HepG2 (cell line): ENCODE results near the gene PDE6C. TPM values are rescaled to one million over a fixed set of nuclear protein-coding genes. Genes with fewer than 3 reads are reported as not detected.
A peak's percentile ranks its signal among the peaks of the same experiment; 100 is the strongest.

Experiments
- ATF1 ChIP-seq: IDR thresholded peaks from 2 replicates; pipeline ENCODE4 v1.6.1; 2016; ENCODE audit warnings: mild to moderate bottlenecking, control low read depth
- ATF7-NPFF ChIP-seq: sonication (generic); formaldehyde crosslinking; IDR thresholded peaks from 2 replicates; pipeline ENCODE4 v1.8.1; 2023; ENCODE audit warnings: mild to moderate bottlenecking, low read depth, missing genetic modification reagents, moderate library complexity
- CHD4 ChIP-seq: fragments of 200-600 bp; sonication (generic); IDR thresholded peaks from 2 replicates; pipeline ENCODE4 v1.7.0; 2017; ENCODE audit warnings: mild to moderate bottlenecking, low read length, borderline replicate concordance
- DMTF1 ChIP-seq: sonication (generic); formaldehyde crosslinking; IDR thresholded peaks from 2 replicates; pipeline ENCODE4 v1.4.0; 2020; ENCODE audit warnings: mild to moderate bottlenecking, missing genetic modification reagents
- HES4 ChIP-seq: sonication (generic); formaldehyde crosslinking; IDR thresholded peaks from 2 replicates; pipeline ENCODE4 v1.9.0; 2021; ENCODE audit warnings: mild to moderate bottlenecking, missing genetic modification reagents, borderline replicate concordance
- HNF4A ChIP-seq: sonication (generic); formaldehyde crosslinking; IDR thresholded peaks from 2 replicates; pipeline ENCODE4 v1.4.0; 2020; ENCODE audit warnings: missing genetic modification reagents
- ISX ChIP-seq: sonication (generic); formaldehyde crosslinking; conservative IDR thresholded peaks from 2 replicates; pipeline ENCODE4 v1.5.0; 2020; ENCODE audit warnings: missing genetic modification reagents
- JARID2 ChIP-seq: sonication (generic); formaldehyde crosslinking; IDR thresholded peaks from 2 replicates; pipeline ENCODE4 v1.8.1; 2023; ENCODE audit warnings: missing genetic modification reagents, inconsistent platforms; ENCODE audit not compliant: insufficient replicate concordance
- KDM1A ChIP-seq: IDR thresholded peaks from 2 replicates; pipeline ENCODE4 v1.6.1; 2016; ENCODE audit warnings: missing compliant biosample characterization
- KDM3A ChIP-seq: IDR thresholded peaks from 2 replicates; pipeline ENCODE4 v1.6.1; 2018; ENCODE audit warnings: low read depth, missing compliant biosample characterization
- KMT2B ChIP-seq: IDR thresholded peaks from 2 replicates; pipeline ENCODE4 v1.6.1; 2016; ENCODE audit warnings: missing genetic modification reagents, missing compliant biosample characterization
- POGZ ChIP-seq: sonication (generic); formaldehyde crosslinking; IDR thresholded peaks from 2 replicates; pipeline ENCODE4 v1.4.0; 2020; ENCODE audit warnings: mild to moderate bottlenecking, missing genetic modification reagents
- THAP8 ChIP-seq: sonication (generic); formaldehyde crosslinking; IDR thresholded peaks from 2 replicates; pipeline ENCODE4 v1.5.1; 2020; ENCODE audit warnings: missing genetic modification reagents, mild to moderate bottlenecking, borderline replicate concordance
- ZBTB38 ChIP-seq: sonication (generic); formaldehyde crosslinking; IDR thresholded peaks from 2 replicates; pipeline ENCODE4 v1.5.1; 2020; ENCODE audit warnings: mild to moderate bottlenecking, missing genetic modification reagents
- ZGPAT ChIP-seq: IDR thresholded peaks from 2 replicates; pipeline ENCODE4 v1.6.1; 2016; ENCODE audit warnings: mild to moderate bottlenecking
- ZNF136 ChIP-seq: sonication (generic); formaldehyde crosslinking; IDR thresholded peaks from 2 replicates; pipeline ENCODE4 v1.8.1; 2022; ENCODE audit warnings: low read depth, mild to moderate bottlenecking, moderate library complexity, missing genetic modification reagents
- ZNF160 ChIP-seq: sonication (generic); formaldehyde crosslinking; IDR thresholded peaks from 2 replicates; pipeline ENCODE4 v1.8.0; 2022; ENCODE audit warnings: mild to moderate bottlenecking, inconsistent platforms, missing genetic modification reagents
- ZNF18 ChIP-seq: sonication (generic); formaldehyde crosslinking; IDR thresholded peaks from 2 replicates; pipeline ENCODE4 v1.8.0; 2022; ENCODE audit warnings: mild to moderate bottlenecking, missing genetic modification reagents; ENCODE audit not compliant: insufficient replicate concordance
- ZNF572 ChIP-seq: sonication (generic); formaldehyde crosslinking; IDR thresholded peaks from 2 replicates; pipeline ENCODE4 v1.5.1; 2020; ENCODE audit warnings: mild to moderate bottlenecking, missing genetic modification reagents
- ZNF724P ChIP-seq: sonication (generic); formaldehyde crosslinking; IDR thresholded peaks from 2 replicates; pipeline ENCODE4 v1.8.0; 2022; ENCODE audit warnings: missing genetic modification reagents, borderline replicate concordance
- ZNF839 ChIP-seq: sonication (generic); formaldehyde crosslinking; IDR thresholded peaks from 2 replicates; pipeline ENCODE4 v1.4.0; 2020; ENCODE audit warnings: missing genetic modification reagents, mild to moderate bottlenecking, borderline replicate concordance
- ZSCAN20 ChIP-seq: sonication (generic); formaldehyde crosslinking; IDR thresholded peaks from 2 replicates; pipeline ENCODE4 v1.4.0; 2020; ENCODE audit warnings: missing genetic modification reagents, mild to moderate bottlenecking, borderline replicate concordance
- polyA plus RNA-seq, 8 experiments: library from polyadenylated mRNA; depleted of rRNA in 3 of 8; stranded (reverse) in 7 of 8; unstranded in 1 of 8; fragments of >200 nt; fragmentation: Illumina TruSeq in 4 of 8; extraction: Trizol in 4 of 8; gene quantifications; 2 replicates each; pipeline versions ENCODE4 v1.2.1 to v1.2.3, GENCODE V29; 2011 to 2016; ENCODE audit warnings: low read depth in 4 of 8, missing spikeins in 1 of 8, mixed read lengths in 1 of 8; ENCODE audit not compliant: insufficient read depth in 1 of 8
- total RNA-seq, 5 experiments: library from RNA; depleted of rRNA; stranded (reverse); fragments of >200 nt; fragmentation: Illumina TruSeq; extraction: Trizol; gene quantifications; 2 replicates each; pipeline ENCODE4 v1.2.3, GENCODE V29; 2016; ENCODE audit warnings: low read depth in 1 of 5
- TF ChIP-seq, protein P1 (sequence below): IDR thresholded peaks from 2 replicates; pipeline ENCODE4 v1.6.1; 2018; ENCODE audit warnings: missing genetic modification reagents

Gene PDE6C
- total and polyA plus RNA-seq, 2 of the 13 experiments (the other 11 are each of a cell fraction or from before 2014, with no cell fraction given), result 0.64 TPM; not detected in 1

- TF ChIP-seq ZBTB38 (CRISPR knock-in tag) (peak; percentile 89; the same call in 1 of the 2 replicates), ATF7-NPFF (CRISPR knock-in tag) (peak; percentile 86), HES4 (CRISPR knock-in tag) (peak; percentile 47; the same call in 1 of the 2 replicates), ZNF18 (no peak), KDM3A (CRISPR knock-in tag) (peak; percentile 86), KDM1A (CRISPR knock-in tag) (no peak; the same call in 1 of the 2 replicates), ZNF839 (CRISPR knock-in tag) (peak; percentile 94), POGZ (CRISPR knock-in tag) (peak; percentile 99), ATF1 (CRISPR knock-in tag) (no peak), ZNF136 (CRISPR knock-in tag) (peak; percentile 50; the same call in 1 of the 2 replicates), ZNF572 (CRISPR knock-in tag) (peak; percentile 93; the same call in 1 of the 2 replicates), ZNF160 (CRISPR knock-in tag) (peak; percentile 52; the same call in 1 of the 2 replicates), JARID2 (CRISPR knock-in tag) (peak; percentile 62), ZSCAN20 (CRISPR knock-in tag) (no peak), ZNF724P (CRISPR knock-in tag) (peak; percentile 87; the same call in 1 of the 2 replicates), DMTF1 (no peak), ISX (CRISPR knock-in tag) (no peak), THAP8 (no peak), CHD4 (no peak), KMT2B (CRISPR knock-in tag) (peak; percentile 98), ZGPAT (CRISPR knock-in tag) (peak; percentile 92), HNF4A (CRISPR knock-in tag) (peak; percentile 68)
- TF ChIP-seq, protein P1, sequence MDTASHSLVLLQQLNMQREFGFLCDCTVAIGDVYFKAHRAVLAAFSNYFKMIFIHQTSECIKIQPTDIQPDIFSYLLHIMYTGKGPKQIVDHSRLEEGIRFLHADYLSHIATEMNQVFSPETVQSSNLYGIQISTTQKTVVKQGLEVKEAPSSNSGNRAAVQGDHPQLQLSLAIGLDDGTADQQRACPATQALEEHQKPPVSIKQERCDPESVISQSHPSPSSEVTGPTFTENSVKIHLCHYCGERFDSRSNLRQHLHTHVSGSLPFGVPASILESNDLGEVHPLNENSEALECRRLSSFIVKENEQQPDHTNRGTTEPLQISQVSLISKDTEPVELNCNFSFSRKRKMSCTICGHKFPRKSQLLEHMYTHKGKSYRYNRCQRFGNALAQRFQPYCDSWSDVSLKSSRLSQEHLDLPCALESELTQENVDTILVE (CRISPR knock-in tag), result peak; percentile 98
Measured at GRCh38 chr10:93702210-93703001, 90.1 kb downstream of the PDE6C start, which contains the start of gene FRA10AC1 (continued).
